ENCODE data around the gene FREM1. TPM values are rescaled to one million over a fixed set of nuclear protein-coding genes. Genes with fewer than 3 reads are reported as not detected.
"Not testable (repeated sequence)": the region's sequence is repeated elsewhere in the genome, so short reads cannot be mapped to it uniquely, and the experiment has no call there.

The FREM1 gene
- total and polyA plus RNA-seq, 12 donors, result 2.8 to 24.1 (median 7.1) TPM

DNA sequence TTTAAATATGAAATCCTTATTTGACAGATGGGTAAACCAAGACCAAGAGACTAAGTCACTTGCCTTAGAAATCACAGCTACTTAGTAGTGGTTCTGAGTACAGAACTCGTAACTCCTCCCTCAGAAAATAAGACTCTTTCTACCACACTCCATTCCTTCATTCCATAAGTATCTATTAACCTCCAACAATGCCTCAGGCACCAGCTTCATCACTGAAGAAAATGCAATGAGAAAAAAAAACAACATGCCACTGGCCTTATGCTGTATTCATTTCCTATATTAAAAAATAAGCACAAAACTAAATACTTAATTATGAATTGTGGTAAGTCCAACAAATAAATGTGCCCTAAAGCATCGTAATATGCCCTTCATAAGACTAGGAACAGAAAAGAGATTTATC, 13.5 kb upstream of the FREM1 start:
- Histone ChIP-seq H3K27ac (no peak overlapping the region), H3K36me3 (replicated peaks in 1 of 2) (no peaks in the 10 kb centered on the region), H3K9me3 (replicated peaks in 1 of 3) (no peaks in the 10 kb centered on the region), H3K27me3 (no peaks in the 10 kb centered on the region), H3K4me1 (replicated peaks in 1 of 2) (no peaks in the 10 kb centered on the region), H3K4me3 (no peak overlapping the region)
- TF ChIP-seq, protein P1, sequence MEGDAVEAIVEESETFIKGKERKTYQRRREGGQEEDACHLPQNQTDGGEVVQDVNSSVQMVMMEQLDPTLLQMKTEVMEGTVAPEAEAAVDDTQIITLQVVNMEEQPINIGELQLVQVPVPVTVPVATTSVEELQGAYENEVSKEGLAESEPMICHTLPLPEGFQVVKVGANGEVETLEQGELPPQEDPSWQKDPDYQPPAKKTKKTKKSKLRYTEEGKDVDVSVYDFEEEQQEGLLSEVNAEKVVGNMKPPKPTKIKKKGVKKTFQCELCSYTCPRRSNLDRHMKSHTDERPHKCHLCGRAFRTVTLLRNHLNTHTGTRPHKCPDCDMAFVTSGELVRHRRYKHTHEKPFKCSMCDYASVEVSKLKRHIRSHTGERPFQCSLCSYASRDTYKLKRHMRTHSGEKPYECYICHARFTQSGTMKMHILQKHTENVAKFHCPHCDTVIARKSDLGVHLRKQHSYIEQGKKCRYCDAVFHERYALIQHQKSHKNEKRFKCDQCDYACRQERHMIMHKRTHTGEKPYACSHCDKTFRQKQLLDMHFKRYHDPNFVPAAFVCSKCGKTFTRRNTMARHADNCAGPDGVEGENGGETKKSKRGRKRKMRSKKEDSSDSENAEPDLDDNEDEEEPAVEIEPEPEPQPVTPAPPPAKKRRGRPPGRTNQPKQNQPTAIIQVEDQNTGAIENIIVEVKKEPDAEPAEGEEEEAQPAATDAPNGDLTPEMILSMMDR (IDR thresholded peaks at IDR 0.05), result no peak
- no peak for TF ChIP-seq POLR2A (IDR thresholded peaks at IDR 0.05)
- DNase-seq, result no peak
- intact Hi-C loops (cut with DNase I), result no loop called here
- WGBS, 4 donors, result 78 to 85% (median 81%) methylated on average over 2 of the region's 2 CpGs

DNA sequence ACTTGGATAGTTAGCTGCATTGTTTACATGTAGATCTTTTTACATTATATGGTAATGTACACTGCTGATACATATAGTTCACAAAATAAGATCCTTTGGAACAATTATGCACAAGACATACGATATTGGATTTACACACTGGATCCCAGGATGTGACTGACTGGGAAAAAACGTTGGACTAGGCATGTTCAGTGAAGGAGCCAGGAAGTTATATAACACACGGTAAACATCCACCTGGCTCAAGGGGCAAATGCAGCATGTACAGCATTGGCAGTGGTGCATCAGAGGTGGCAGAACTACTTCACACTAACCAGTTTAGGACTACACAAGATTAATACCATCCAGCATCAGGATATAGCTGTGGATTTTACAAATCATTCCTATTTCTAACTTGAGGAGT, 10.6 kb upstream of the FREM1 start:
- intact Hi-C loops (cut with DNase I); DNase-seq; H3K4me1 ChIP-seq (replicated peaks in 1 of 2); H3K27me3 ChIP-seq; H3K36me3 ChIP-seq (replicated peaks in 1 of 2); H3K4me3 ChIP-seq; H3K27ac ChIP-seq; H3K9me3 ChIP-seq (replicated peaks in 1 of 3): not testable (repeated sequence)
- 64 to 74% (median 66%) methylated on average over 3 of the region's 3 CpGs for WGBS, 4 donors

DNA sequence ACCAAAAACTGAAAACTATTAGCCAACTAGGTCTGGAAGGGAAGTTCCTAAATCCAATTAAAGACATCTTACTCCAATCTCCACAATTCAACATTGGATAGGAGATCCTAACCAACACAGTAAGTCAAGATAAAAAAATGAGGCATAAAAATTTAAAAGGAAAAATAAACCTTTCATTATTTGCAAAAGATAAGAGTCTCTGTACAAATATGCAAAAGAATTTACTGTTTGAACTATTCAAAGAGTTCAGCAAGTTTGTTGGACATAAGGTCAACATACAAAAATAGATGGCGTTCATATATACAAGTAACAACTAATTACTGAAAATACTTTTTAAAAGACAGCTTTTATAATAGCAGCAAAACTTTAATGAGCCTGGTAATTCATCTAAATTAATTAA, 3.1 kb upstream of the FREM1 start:
- Histone ChIP-seq H3K27ac (no peak overlapping the region), H3K27me3 (no peaks in the 10 kb centered on the region), H3K4me1 (replicated peaks in 1 of 2) (no peaks in the 10 kb centered on the region), H3K36me3 (replicated peaks in 1 of 2) (no peaks in the 10 kb centered on the region), H3K9me3 (replicated peaks in 1 of 3) (no peaks in the 10 kb centered on the region), H3K4me3 (no peak overlapping the region)
- intact Hi-C loops (cut with DNase I), result no loop called here
- no peak for TF ChIP-seq POLR2A (IDR thresholded peaks at IDR 0.05)
- TF ChIP-seq, protein P1 (IDR thresholded peaks at IDR 0.05), result no peak
- no peak for DNase-seq
- WGBS, 4 donors, result 75 to 87% (median 76%) methylated on average over 1 of the region's 1 CpG

DNA sequence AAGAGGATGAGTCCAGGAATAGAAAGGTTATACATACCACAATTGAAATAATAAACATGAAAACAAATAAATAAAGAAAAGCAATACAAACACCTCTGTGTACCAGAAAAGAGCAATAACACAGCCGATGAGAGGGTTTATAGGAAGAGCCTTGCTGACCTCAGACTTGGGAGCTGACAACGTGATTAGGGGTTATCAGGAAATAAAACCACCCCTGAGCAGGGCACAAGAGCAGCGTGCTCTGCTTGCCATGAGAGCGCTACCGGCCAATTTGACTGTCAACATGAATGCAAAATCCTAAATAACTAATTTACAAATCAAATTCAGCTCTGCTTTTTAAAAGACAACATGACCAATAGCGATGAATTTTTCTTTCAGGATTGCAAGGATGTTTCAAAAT, 2.6 kb upstream of the FREM1 start:
- no peak overlapping the region for H3K27ac ChIP-seq
- WGBS, 4 donors, result 69 to 83% (median 75%) methylated on average over 6 of the region's 6 CpGs
- TF ChIP-seq, protein P1 (IDR thresholded peaks at IDR 0.05), result no peak
- no peak for TF ChIP-seq POLR2A (IDR thresholded peaks at IDR 0.05)
- no peaks in the 10 kb centered on the region for H3K27me3 ChIP-seq
- H3K9me3 ChIP-seq (replicated peaks in 1 of 3), result no peaks in the 10 kb centered on the region
- no peaks in the 10 kb centered on the region for H3K4me1 ChIP-seq (replicated peaks in 1 of 2)
- intact Hi-C loops (cut with DNase I), result no loop called here
- no peaks in the 10 kb centered on the region for H3K36me3 ChIP-seq (replicated peaks in 1 of 2)
- H3K4me3 ChIP-seq, result no peak overlapping the region
- no peak for DNase-seq

DNA sequence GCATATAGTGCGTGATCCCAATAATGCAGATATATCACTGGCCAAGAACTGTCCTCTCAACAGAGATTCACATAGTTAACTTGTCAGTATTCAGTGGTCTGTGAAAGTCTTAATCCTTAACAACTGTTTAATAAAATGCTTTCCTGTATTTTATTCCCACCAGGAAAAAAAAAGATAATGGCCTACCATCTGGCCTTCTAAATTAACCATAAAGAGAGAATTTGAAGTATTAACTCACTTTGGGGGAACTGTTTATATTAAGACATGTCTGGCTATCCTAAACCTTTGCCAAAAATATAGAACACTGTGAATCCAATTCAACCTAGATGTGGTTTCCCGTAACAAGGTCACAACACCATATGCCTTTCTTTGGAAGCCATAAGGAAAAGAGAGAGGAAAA, 818 bp upstream of the FREM1 start:
- peak overlapping the region in 1 of 5 donors; percentile 23 for H3K27ac ChIP-seq
- TF ChIP-seq POLR2A (IDR thresholded peaks at IDR 0.05), result no peak
- TF ChIP-seq, protein P1 (IDR thresholded peaks at IDR 0.05), result no peak
- intact Hi-C loops (cut with DNase I), result no loop called here
- WGBS, 4 donors, result 94 to 100% (median 96%) methylated on average over 2 of the region's 2 CpGs
- H3K4me1 ChIP-seq (replicated peaks in 1 of 2), result no peaks in the 10 kb centered on the region
- H3K4me3 ChIP-seq, result no peak overlapping the region
- DNase-seq, result no peak
- H3K9me3 ChIP-seq (replicated peaks in 1 of 3), result no peaks in the 10 kb centered on the region
- no peaks in the 10 kb centered on the region for H3K27me3 ChIP-seq
- H3K36me3 ChIP-seq (replicated peaks in 1 of 2), result no peaks in the 10 kb centered on the region

All from adrenal gland (tissue), 12 donors.